BE2C (cell line): Measurements from ENCODE around the gene RAI14.

Source experiments
- DNase-seq: peaks from one replicate; pipeline ENCODE4 v3.0.0-alpha.2; 2020
- H3K27me3 ChIP-seq: fragments of 250-450 bp; sonication (Bioruptor Pico); 2 replicates; pipeline ENCODE4 v1.5.1; 2020; ENCODE audit warnings: mild to moderate bottlenecking
- H3K36me3 ChIP-seq: fragments of 250-450 bp; sonication (Bioruptor Pico); 2 replicates; pipeline ENCODE4 v1.5.1; 2020; ENCODE audit warnings: mild to moderate bottlenecking
- H3K4me1 ChIP-seq: fragments of 250-450 bp; sonication (Bioruptor Pico); 2 replicates; pipeline ENCODE4 v1.5.1; 2020
- H3K4me3 ChIP-seq: 2 replicates; pipeline ENCODE4 v1.5.1; 2011; ENCODE audit warnings: low read depth, low read length
- H3K9me3 ChIP-seq: fragments of 250-450 bp; sonication (Bioruptor Pico); 2 replicates; pipeline ENCODE4 v1.5.1; 2020
- TF ChIP-seq, protein P1 (sequence below): IDR thresholded peaks from 2 replicates; pipeline ENCODE4 v1.5.1; 2012; ENCODE audit warnings: mild to moderate bottlenecking, low read depth, low read length

Gene RAI14

GRCh38 chr5:34666392-34667080 lies 10.4 kb downstream of the RAI14 start:
- Histone ChIP-seq H3K4me1 (no peaks in the 10 kb centered on the region), H3K4me3 (no peak overlapping the region), H3K36me3 (no peaks in the 10 kb centered on the region), H3K27me3 (no peaks in the 10 kb centered on the region), H3K9me3 (no peaks in the 10 kb centered on the region)
- TF ChIP-seq, protein P1, sequence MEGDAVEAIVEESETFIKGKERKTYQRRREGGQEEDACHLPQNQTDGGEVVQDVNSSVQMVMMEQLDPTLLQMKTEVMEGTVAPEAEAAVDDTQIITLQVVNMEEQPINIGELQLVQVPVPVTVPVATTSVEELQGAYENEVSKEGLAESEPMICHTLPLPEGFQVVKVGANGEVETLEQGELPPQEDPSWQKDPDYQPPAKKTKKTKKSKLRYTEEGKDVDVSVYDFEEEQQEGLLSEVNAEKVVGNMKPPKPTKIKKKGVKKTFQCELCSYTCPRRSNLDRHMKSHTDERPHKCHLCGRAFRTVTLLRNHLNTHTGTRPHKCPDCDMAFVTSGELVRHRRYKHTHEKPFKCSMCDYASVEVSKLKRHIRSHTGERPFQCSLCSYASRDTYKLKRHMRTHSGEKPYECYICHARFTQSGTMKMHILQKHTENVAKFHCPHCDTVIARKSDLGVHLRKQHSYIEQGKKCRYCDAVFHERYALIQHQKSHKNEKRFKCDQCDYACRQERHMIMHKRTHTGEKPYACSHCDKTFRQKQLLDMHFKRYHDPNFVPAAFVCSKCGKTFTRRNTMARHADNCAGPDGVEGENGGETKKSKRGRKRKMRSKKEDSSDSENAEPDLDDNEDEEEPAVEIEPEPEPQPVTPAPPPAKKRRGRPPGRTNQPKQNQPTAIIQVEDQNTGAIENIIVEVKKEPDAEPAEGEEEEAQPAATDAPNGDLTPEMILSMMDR, result no peak
- no peak for DNase-seq

- TF ChIP-seq, protein P1, result no peak
Measured at GRCh38 chr5:34667705-34668104, 11.6 kb downstream of the RAI14 start.

GRCh38 chr5:34669931-34670516 lies 13.9 kb downstream of the RAI14 start:
- Histone ChIP-seq H3K4me1 (no peaks in the 10 kb centered on the region), H3K9me3 (no peaks in the 10 kb centered on the region), H3K4me3 (no peak overlapping the region), H3K27me3 (no peaks in the 10 kb centered on the region), H3K36me3 (no peaks in the 10 kb centered on the region)
- DNase-seq, result no peak
- TF ChIP-seq, protein P1, result no peak

More at GRCh38 chr5:34667705-34668104, 11.6 kb downstream of the RAI14 start:
- H3K4me1 ChIP-seq, result no peaks in the 10 kb centered on the region
- no peaks in the 10 kb centered on the region for H3K27me3 ChIP-seq
- H3K36me3 ChIP-seq, result no peaks in the 10 kb centered on the region
- DNase-seq, result no peak
- H3K9me3 ChIP-seq, result no peaks in the 10 kb centered on the region
- H3K4me3 ChIP-seq, result no peak overlapping the region

GRCh38 chr5:34672196-34672595 lies 16.1 kb downstream of the RAI14 start:
- DNase-seq, result no peak
- Histone ChIP-seq H3K4me3 (no peak overlapping the region), H3K4me1 (no peaks in the 10 kb centered on the region), H3K9me3 (no peaks in the 10 kb centered on the region), H3K27me3 (no peaks in the 10 kb centered on the region), H3K36me3 (no peaks in the 10 kb centered on the region)
- TF ChIP-seq, protein P1, result no peak

GRCh38 chr5:34673463-34674125 lies 17.5 kb downstream of the RAI14 start:
- TF ChIP-seq, protein P1, result no peak
- no peak overlapping the region for H3K4me3 ChIP-seq
- no peak for DNase-seq
- H3K4me1 ChIP-seq, result no peaks in the 10 kb centered on the region
- H3K9me3 ChIP-seq, result no peaks in the 10 kb centered on the region
- H3K27me3 ChIP-seq, result no peaks in the 10 kb centered on the region
- no peaks in the 10 kb centered on the region for H3K36me3 ChIP-seq

DNA sequence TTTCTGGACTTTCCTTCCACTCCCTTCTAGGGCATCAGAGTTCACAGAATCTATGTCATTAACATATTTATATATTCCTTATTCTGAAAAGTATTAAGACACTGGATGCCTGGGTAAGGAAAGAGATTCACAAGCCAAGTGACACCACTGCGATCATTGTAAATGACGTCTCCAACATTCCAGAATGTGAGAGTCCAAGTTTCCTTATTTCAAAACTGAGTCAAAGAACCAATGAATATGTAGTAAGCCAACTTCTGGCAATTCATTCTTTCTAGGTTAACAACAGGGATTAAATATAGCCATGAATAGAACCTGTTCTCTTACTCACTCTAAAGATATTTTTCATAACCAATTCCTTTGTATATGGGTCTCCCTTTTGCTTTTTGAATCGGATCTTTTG lies 18.1 kb downstream of the RAI14 start:
- DNase-seq, result no peak
- Histone ChIP-seq H3K9me3 (no peaks in the 10 kb centered on the region), H3K4me1 (no peaks in the 10 kb centered on the region), H3K27me3 (no peaks in the 10 kb centered on the region), H3K36me3 (no peaks in the 10 kb centered on the region), H3K4me3 (no peak overlapping the region)
- TF ChIP-seq, protein P1, result no peak
